ENCODE results near the gene SPA17.

The SPA17 gene

GRCh38 chr11:124724979-124725718 lies 51.4 kb downstream of the SPA17 start:
- no peak for DNase-seq (ENCODE audit: low spot score)

- DNase-seq (ENCODE audit: low spot score): peak; percentile 47
These were observed 52.0 kb downstream of the SPA17 start for GRCh38 chr11:124725719-124726105.

GRCh38 chr11:124727474-124727873 lies 53.8 kb downstream of the SPA17 start:
- DNase-seq (ENCODE audit: low spot score): no peak

GRCh38 chr11:124728134-124728533 lies 54.4 kb downstream of the SPA17 start:
- no peak for DNase-seq (ENCODE audit: low spot score)

- no peak for DNase-seq (ENCODE audit: low spot score)
These were observed 55.9 kb downstream of the SPA17 start for GRCh38 chr11:124729571-124729970.

- no peak for DNase-seq (ENCODE audit: low spot score)
These were observed 58.5 kb downstream of the SPA17 start for GRCh38 chr11:124732230-124732629.

GRCh38 chr11:124736736-124737135 lies 63.0 kb downstream of the SPA17 start:
- DNase-seq (ENCODE audit: low spot score): no peak

GRCh38 chr11:124737638-124738305 lies 64.1 kb downstream of the SPA17 start:
- no peak for DNase-seq (ENCODE audit: low spot score)

GRCh38 chr11:124738713-124739478 lies 65.2 kb downstream of the SPA17 start:
- DNase-seq (ENCODE audit: low spot score): no peak

- DNase-seq (ENCODE audit: low spot score): peak; percentile 95
These were observed 66.0 kb downstream of the SPA17 start, which contains the start of gene NRGN for GRCh38 chr11:124739479-124740276. Gene NRGN, plus strand, starts transcription at chr11:124739942. Its CDS starts 143 bp downstream, at chr11:124740085.

GRCh38 chr11:124740277-124740882 lies 66.7 kb downstream of the SPA17 start:
- peak; percentile 53 for DNase-seq (ENCODE audit: low spot score)

- DNase-seq (ENCODE audit: low spot score): no peak
These were observed 68.9 kb downstream of the SPA17 start for GRCh38 chr11:124742555-124742954.

GRCh38 chr11:124743050-124743449 lies 69.3 kb downstream of the SPA17 start:
- no peak for DNase-seq (ENCODE audit: low spot score)

GRCh38 chr11:124745270-124745834 lies 71.6 kb downstream of the SPA17 start:
- no peak for DNase-seq (ENCODE audit: low spot score)

- no peak for DNase-seq (ENCODE audit: low spot score)
These were observed 72.3 kb downstream of the SPA17 start for GRCh38 chr11:124745835-124746620.

GRCh38 chr11:124746621-124747243 lies 73.0 kb downstream of the SPA17 start:
- DNase-seq (ENCODE audit: low spot score): peak; percentile 33
